Vagina (tissue), 2 donors: ENCODE results near the gene FAM171A2. TPM values are rescaled to one million over a fixed set of nuclear protein-coding genes. Genes with fewer than 3 reads are reported as not detected.

Experiments
- DNase-seq, 2 donors: peaks; one replicate each; pipeline ENCODE4 v3.0.0-alpha.2; 2017; ENCODE audit errors: extremely low spot score in 2 of 2
- H3K27ac ChIP-seq: fragments of 200-600 bp; sonication (generic); one replicate; pipeline ENCODE4 v1.5.1; 2019
- H3K27me3 ChIP-seq: fragments of 200-600 bp; sonication (generic); one replicate; pipeline ENCODE4 v1.5.1; 2019
- H3K36me3 ChIP-seq, 2 donors: fragments of 200-600 bp; sonication (generic); one replicate each; pipeline ENCODE4 v1.5.1; 2017 to 2019
- H3K4me1 ChIP-seq: fragments of 200-600 bp; sonication (generic); one replicate; pipeline ENCODE4 v1.5.1; 2019
- H3K4me3 ChIP-seq, 2 donors: fragments of 200-600 bp; sonication (generic); 1 replicate in 1 of 2; 2 replicates in 1 of 2; pipeline ENCODE4 v1.5.1; 2016 to 2019
- H3K9me3 ChIP-seq: fragments of 200-600 bp; sonication (generic); one replicate; pipeline ENCODE4 v1.5.1; 2019
- CTCF ChIP-seq, 3 experiments: fragments of 450-650 bp in 2 of 3; fragments of 200-600 bp in 1 of 3; sonication (generic) in 1 of 3; IDR thresholded peaks; one replicate each; pipeline ENCODE4 v1.5.1; 2017 to 2019; ENCODE audit warnings: antibody characterized with exemption in 3 of 3, mild to moderate bottlenecking in 2 of 3, moderate library complexity in 2 of 3
- POLR2A ChIP-seq, 2 donors: fragments of 450-650 bp; IDR thresholded peaks; one replicate each; pipeline ENCODE4 v1.6.1; 2017; ENCODE audit warnings: antibody characterized with exemption in 2 of 2, mild to moderate bottlenecking in 2 of 2, moderate library complexity in 2 of 2
- POLR2AphosphoS5 ChIP-seq, 2 donors: sonication (generic); formaldehyde crosslinking; IDR thresholded peaks; one replicate each; pipeline ENCODE4 v1.9.0; 2017; ENCODE audit warnings: antibody characterized with exemption in 2 of 2, mild to moderate bottlenecking in 2 of 2, low read depth in 1 of 2; ENCODE audit not compliant: insufficient read depth in 1 of 2
- intact Hi-C: fragments of 100-400 bp; cut with DNase I; formaldehyde crosslinking; loops from one replicate; pipeline ENCODE4 v1.15.1; 2023
- total RNA-seq: library from RNA; depleted of rRNA; stranded (reverse); fragments of >200 nt; gene quantifications from one replicate; pipeline ENCODE4 v1.2.3, GENCODE V29; 2016

Gene FAM171A2
- total RNA-seq, 1 donor from 2014 or later: 4.2 TPM

DNA sequence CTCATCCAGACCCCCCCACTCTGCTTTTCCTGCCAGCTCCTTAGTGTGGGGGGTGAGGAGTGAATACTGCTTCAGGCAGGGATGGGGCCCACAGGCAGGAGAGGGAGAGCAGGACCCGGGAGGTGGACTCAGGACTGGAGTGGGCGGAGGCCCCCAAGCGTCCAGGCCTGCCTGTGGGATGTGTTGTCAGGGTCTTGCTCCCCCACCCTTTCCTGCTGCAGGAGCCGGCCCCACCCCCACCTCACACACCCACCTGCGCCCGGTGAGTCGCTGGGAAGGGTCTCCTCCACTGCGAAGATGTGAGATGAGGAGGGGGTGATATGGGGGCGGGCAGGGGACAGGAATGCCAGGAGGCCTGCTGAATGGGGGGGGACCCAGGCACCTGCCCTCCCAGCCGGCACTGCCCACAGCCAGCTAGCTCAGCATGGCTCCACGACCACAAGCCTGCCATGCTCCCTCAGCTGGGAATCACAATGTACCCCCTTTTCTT lies 1.1 kb downstream of the FAM171A2 start:
- peaks cover 38% of the 10 kb centered on the region for H3K4me1 ChIP-seq
- no peaks in the 10 kb centered on the region for H3K27me3 ChIP-seq
- no peak for TF ChIP-seq POLR2AphosphoS5 (IDR thresholded peaks at IDR 0.05; ENCODE audit: insufficient read depth in 1 of 2, low read depth in 1 of 2)
- TF ChIP-seq CTCF (IDR thresholded peaks at IDR 0.05): no peak
- no peak for TF ChIP-seq POLR2A (IDR thresholded peaks at IDR 0.05)
- H3K4me3 ChIP-seq: peak overlapping the region; percentile 69 to 85
- no peaks in the 10 kb centered on the region for H3K36me3 ChIP-seq
- no peak for DNase-seq
- intact Hi-C loops: no loop called here
- peak overlapping the region; percentile 83 for H3K27ac ChIP-seq
- no peaks in the 10 kb centered on the region for H3K9me3 ChIP-seq

DNA sequence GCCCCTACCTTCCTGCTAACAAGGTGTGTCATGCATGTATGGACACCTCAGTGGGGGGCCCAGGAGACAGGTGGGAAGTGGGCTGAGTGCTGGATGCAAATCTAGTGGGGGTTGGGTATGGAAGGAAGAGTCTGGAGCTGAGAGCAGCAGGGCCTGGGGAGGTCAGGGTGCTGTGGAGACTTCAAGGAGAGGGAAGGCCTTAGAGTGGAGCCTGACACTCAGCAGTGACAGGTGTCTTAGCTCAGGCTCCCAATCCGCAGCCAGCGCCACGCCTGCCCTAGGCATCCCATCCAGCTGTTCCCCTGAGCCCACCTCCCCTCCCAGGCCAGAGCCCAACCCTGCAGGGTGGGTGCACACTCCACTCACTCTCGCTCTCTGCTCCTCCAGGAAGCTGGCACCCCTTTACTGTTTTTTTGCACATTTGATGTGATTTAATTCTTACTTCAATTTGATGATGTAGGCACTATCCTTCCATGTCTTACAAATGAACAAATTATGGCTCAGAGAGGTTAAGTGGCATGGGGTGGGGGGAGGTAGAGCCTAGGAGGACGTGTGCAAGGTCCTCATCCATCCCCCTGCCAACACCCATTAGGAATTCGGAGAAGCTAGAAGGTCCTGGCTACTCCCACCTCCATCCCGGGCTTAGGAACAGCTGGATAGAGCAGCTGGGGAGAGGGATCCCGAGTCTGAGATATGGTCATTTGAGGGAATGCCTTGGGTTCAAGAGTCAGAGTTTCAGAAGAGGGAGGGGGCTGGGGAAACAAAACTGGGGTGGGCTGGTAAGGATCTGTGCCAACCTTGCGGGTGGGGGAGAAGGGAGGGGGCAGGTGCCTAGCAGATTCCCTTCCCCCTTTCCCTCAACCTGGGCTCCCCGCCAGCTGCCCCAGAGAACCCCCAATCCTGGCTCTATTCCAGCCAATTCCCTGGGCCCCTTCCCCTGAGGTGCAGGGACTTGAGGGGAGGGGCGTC lies 2.1 kb downstream of the FAM171A2 start:
- Histone ChIP-seq H3K36me3 (no peaks in the 10 kb centered on the region), H3K4me3 (no peak overlapping the region), H3K4me1 (peaks cover 38% of the 10 kb centered on the region), H3K27ac (peak overlapping the region; percentile 83), H3K9me3 (no peaks in the 10 kb centered on the region), H3K27me3 (no peaks in the 10 kb centered on the region)
- DNase-seq: no peak
- no peak for TF ChIP-seq CTCF (IDR thresholded peaks at IDR 0.05)
- TF ChIP-seq POLR2AphosphoS5 (IDR thresholded peaks at IDR 0.05; ENCODE audit: insufficient read depth in 1 of 2, low read depth in 1 of 2): no peak
- TF ChIP-seq POLR2A (IDR thresholded peaks at IDR 0.05): no peak
- intact Hi-C loops: no loop called here

GRCh38 chr17:44360826-44361225 lies 2.8 kb downstream of the FAM171A2 start:
- intact Hi-C loops: no loop called here
- no peak for DNase-seq
- Histone ChIP-seq H3K36me3 (no peaks in the 10 kb centered on the region), H3K27me3 (no peaks in the 10 kb centered on the region), H3K27ac (peak overlapping the region; percentile 83), H3K4me3 (no peak overlapping the region), H3K9me3 (no peaks in the 10 kb centered on the region), H3K4me1 (peaks cover 38% of the 10 kb centered on the region)
- TF ChIP-seq CTCF (IDR thresholded peaks at IDR 0.05) (no peak), POLR2A (IDR thresholded peaks at IDR 0.05) (no peak)

- Histone ChIP-seq H3K4me3 (no peak overlapping the region), H3K9me3 (no peaks in the 10 kb centered on the region), H3K36me3 (no peaks in the 10 kb centered on the region), H3K4me1 (peaks cover 38% of the 10 kb centered on the region), H3K27ac (peak overlapping the region; percentile 83), H3K27me3 (no peaks in the 10 kb centered on the region)
- intact Hi-C loops: no loop called here
- no peak for DNase-seq
- TF ChIP-seq POLR2A (IDR thresholded peaks at IDR 0.05): no peak
- TF ChIP-seq POLR2AphosphoS5 (IDR thresholded peaks at IDR 0.05; ENCODE audit: insufficient read depth in 1 of 2, low read depth in 1 of 2): no peak
- TF ChIP-seq CTCF (IDR thresholded peaks at IDR 0.05): no peak
Observed at GRCh38 chr17:44360144-44360533, 3.5 kb downstream of the FAM171A2 start.
